DND-41 (cell line): Measurements from ENCODE around the gene DAB1.

Source experiments
- ATAC-seq: fragments of 200-7000 bp; cut with Tn5 transposase; 3 replicates; pipeline ENCODE4 v1.9.1; 2021; ENCODE audit warnings: low read depth; ENCODE audit not compliant: insufficient read depth
- DNase-seq: peaks from one replicate; pipeline ENCODE4 v3.0.0-alpha.2; 2020
- H2AFZ ChIP-seq: 2 replicates; pipeline ENCODE4 v1.6.0; 2012; ENCODE audit warnings: low read depth, low read length
- H3K27ac ChIP-seq: 2 replicates; pipeline ENCODE4 v1.5.1; 2012; ENCODE audit warnings: low read length, inconsistent platforms
- H3K27me3 ChIP-seq: fragments of 200-600 bp; sonication (generic); 2 replicates; pipeline ENCODE4 v1.6.0; 2012; ENCODE audit warnings: low read length, mild to moderate bottlenecking, inconsistent platforms; ENCODE audit not compliant: insufficient read depth, poor library complexity
- H3K36me3 ChIP-seq: 2 replicates; pipeline ENCODE4 v1.5.1; 2012; ENCODE audit warnings: low read length, inconsistent platforms; ENCODE audit not compliant: insufficient read depth
- H3K4me1 ChIP-seq: 2 replicates; pipeline ENCODE4 v1.5.1; 2012; ENCODE audit warnings: mild to moderate bottlenecking, low read length; ENCODE audit not compliant: insufficient read depth
- H3K4me2 ChIP-seq: 2 replicates; pipeline ENCODE4 v1.6.0; 2012; ENCODE audit warnings: mild to moderate bottlenecking, moderate library complexity, low read length, inconsistent platforms; ENCODE audit not compliant: insufficient read depth
- H3K4me3 ChIP-seq, 2 experiments: fragments of 200-600 bp in 1 of 2; shearing (Covaris generic) in 1 of 2; 2 replicates each; pipeline ENCODE4 v1.5.1; 2012 to 2016; ENCODE audit warnings: inconsistent platforms in 2 of 2, low read length in 2 of 2, mild to moderate bottlenecking in 2 of 2, low read depth in 1 of 2, moderate library complexity in 1 of 2
- H3K79me2 ChIP-seq: 2 replicates; pipeline ENCODE4 v1.6.0; 2012; ENCODE audit warnings: low read length, inconsistent platforms; ENCODE audit not compliant: insufficient read depth
- H3K9ac ChIP-seq: 2 replicates; pipeline ENCODE4 v1.6.0; 2012; ENCODE audit warnings: low read depth, mild to moderate bottlenecking, inconsistent platforms, low read length, moderate library complexity
- H3K9me3 ChIP-seq: 2 replicates; pipeline ENCODE4 v1.5.1; 2012; ENCODE audit warnings: low read length, moderate library complexity, mild to moderate bottlenecking, inconsistent platforms; ENCODE audit not compliant: insufficient read depth, severe bottlenecking
- H4K20me1 ChIP-seq: 2 replicates; pipeline ENCODE4 v1.6.0; 2012; ENCODE audit warnings: low read length; ENCODE audit not compliant: insufficient read depth
- EZH2 ChIP-seq: IDR thresholded peaks from 3 replicates; pipeline ENCODE4 v1.6.1; 2012; ENCODE audit warnings: borderline replicate concordance, low read depth, mild to moderate bottlenecking, moderate library complexity, low read length, inconsistent platforms; ENCODE audit not compliant: severe bottlenecking
- TF ChIP-seq, protein P1 (sequence below): IDR thresholded peaks from 2 replicates; pipeline ENCODE4 v1.5.1; 2012; ENCODE audit warnings: borderline replicate concordance, low read length, moderate library complexity, mild to moderate bottlenecking; ENCODE audit not compliant: poor library complexity, severe bottlenecking; ENCODE audit errors: extremely low read depth

DAB1 gene

DNA sequence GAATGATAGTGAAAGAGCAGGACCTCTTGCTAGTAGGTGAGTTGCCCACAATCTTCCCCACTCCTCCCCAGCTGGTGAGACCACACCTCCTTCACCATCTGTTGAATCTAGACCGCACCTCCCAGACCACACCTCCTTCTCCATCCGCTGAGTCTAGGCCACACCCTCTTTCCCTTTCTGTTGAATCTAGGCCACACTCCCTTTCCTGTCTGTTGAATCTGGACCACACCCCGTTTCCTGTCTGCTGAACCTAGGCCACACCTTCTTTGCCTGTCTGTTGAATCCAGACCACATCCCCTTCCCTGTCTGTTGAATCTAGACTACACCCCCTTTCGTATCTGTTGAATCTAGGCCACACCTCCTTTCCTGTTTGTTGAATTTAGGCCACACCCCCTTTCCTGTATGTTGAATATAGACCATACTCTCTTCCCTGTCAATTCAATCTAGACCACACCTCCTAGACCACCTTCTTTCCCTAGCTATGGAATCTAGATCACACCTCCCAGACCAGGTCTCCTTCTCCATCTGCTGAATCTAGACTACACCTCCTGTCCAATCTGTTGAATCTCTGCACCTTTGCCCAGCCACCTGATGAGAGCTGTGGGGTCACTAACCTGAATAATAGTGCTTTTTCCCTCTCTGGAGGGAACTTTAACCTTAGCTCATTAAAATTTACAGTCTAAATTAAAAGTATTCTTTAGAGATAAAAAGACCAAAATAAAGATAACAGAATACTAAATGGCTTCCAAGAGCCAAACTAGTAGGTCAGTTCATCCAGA lies 116.3 kb downstream of the DAB1 start:
- Histone ChIP-seq H3K9me3 (peaks cover 5% of the 10 kb centered on the region), H3K36me3 (no peaks in the 10 kb centered on the region), H2AFZ (no peak overlapping the region), H3K79me2 (no peaks in the 10 kb centered on the region), H3K4me3 (no peak overlapping the region), H3K27ac (no peak overlapping the region), H3K9ac (no peak overlapping the region), H4K20me1 (no peaks in the 10 kb centered on the region), H3K4me2 (no peak overlapping the region), H3K27me3 (no peaks in the 10 kb centered on the region), H3K4me1 (0 out of 2 replicates have a peak, but pooled peaks cover 3% of the 10 kb centered on the region)
- no peak for TF ChIP-seq EZH2
- TF ChIP-seq, protein P1, sequence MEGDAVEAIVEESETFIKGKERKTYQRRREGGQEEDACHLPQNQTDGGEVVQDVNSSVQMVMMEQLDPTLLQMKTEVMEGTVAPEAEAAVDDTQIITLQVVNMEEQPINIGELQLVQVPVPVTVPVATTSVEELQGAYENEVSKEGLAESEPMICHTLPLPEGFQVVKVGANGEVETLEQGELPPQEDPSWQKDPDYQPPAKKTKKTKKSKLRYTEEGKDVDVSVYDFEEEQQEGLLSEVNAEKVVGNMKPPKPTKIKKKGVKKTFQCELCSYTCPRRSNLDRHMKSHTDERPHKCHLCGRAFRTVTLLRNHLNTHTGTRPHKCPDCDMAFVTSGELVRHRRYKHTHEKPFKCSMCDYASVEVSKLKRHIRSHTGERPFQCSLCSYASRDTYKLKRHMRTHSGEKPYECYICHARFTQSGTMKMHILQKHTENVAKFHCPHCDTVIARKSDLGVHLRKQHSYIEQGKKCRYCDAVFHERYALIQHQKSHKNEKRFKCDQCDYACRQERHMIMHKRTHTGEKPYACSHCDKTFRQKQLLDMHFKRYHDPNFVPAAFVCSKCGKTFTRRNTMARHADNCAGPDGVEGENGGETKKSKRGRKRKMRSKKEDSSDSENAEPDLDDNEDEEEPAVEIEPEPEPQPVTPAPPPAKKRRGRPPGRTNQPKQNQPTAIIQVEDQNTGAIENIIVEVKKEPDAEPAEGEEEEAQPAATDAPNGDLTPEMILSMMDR, result no peak
- ATAC-seq (peak; percentile 98), DNase-seq (peak; percentile 78)

DNA sequence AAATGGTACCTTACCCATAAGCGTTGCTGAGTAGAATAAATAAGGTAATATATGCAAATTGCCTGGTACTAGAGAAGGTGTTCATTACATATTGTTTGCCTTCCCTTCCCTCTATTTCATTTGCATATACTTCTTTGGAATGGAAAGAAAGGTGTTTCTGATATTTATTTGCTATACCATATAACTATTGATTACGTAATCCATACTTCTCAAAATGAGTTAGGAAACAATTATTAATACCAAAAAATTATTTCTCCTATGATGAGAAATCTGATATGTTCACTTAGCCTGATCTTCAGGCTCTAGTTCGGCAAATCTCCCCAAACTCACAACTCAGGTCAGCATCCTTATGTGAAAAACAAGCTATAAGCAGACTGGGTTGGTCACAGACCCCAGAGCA lies 119.3 kb downstream of the DAB1 start:
- no peak for TF ChIP-seq EZH2
- TF ChIP-seq, protein P1, result no peak
- Histone ChIP-seq H3K36me3 (no peaks in the 10 kb centered on the region), H2AFZ (no peak overlapping the region), H3K79me2 (no peaks in the 10 kb centered on the region), H3K9me3 (peaks cover 5% of the 10 kb centered on the region), H4K20me1 (no peaks in the 10 kb centered on the region), H3K27me3 (no peaks in the 10 kb centered on the region), H3K4me3 (no peak overlapping the region), H3K9ac (no peak overlapping the region), H3K4me1 (0 out of 2 replicates have a peak, but pooled peaks cover 3% of the 10 kb centered on the region), H3K4me2 (no peak overlapping the region), H3K27ac (no peak overlapping the region)
- ATAC-seq (no peak), DNase-seq (no peak)

DNA sequence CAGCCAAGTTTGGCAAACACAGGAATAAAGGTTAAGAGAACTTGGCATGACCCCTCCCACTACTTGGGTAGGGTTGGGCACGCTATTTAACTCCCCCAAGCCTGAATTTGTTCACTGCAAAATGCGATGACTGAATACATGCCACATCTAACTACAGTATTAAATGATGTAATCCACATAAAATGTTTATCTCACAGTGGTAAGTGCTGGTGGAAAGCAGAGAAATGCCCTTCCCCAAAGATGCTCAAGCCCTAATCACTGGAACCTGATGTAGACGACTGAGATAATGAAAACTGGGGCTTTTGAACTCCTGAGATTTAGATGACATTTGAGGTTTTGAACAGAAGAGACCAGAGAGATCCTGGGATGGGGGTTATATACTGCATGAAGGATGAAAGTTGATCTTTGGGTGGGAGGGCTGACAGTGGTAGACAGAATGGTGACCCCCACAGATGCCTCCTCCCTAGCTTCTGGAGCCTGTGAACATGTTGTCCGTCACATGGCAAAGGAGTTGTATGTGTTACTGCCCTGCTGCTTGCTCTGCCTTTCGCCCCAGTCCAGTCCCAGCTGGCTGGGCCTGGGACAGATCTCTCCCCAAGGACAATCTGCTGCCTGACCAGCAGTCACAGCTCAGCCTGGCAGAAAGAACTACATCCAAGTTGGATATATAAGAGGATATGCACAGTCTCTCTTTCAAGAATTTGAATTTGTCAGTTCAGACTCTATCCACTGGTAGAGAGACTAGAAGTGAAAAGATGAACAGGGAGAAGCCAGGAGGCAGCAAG lies 120.9 kb downstream of the DAB1 start:
- no peak for ATAC-seq
- Histone ChIP-seq H3K4me2 (no peak overlapping the region), H3K4me1 (0 out of 2 replicates have a peak, but pooled peaks cover 3% of the 10 kb centered on the region), H3K9me3 (peaks cover 5% of the 10 kb centered on the region), H3K4me3 (no peak overlapping the region), H3K27ac (no peak overlapping the region), H3K27me3 (no peaks in the 10 kb centered on the region), H3K79me2 (no peaks in the 10 kb centered on the region), H2AFZ (no peak overlapping the region), H3K36me3 (no peaks in the 10 kb centered on the region), H4K20me1 (no peaks in the 10 kb centered on the region), H3K9ac (no peak overlapping the region)
- no peak for DNase-seq
- TF ChIP-seq EZH2, result no peak
- TF ChIP-seq, protein P1, result no peak
